ENCODE measurements around the gene MMADHC.

The MMADHC gene

DNA sequence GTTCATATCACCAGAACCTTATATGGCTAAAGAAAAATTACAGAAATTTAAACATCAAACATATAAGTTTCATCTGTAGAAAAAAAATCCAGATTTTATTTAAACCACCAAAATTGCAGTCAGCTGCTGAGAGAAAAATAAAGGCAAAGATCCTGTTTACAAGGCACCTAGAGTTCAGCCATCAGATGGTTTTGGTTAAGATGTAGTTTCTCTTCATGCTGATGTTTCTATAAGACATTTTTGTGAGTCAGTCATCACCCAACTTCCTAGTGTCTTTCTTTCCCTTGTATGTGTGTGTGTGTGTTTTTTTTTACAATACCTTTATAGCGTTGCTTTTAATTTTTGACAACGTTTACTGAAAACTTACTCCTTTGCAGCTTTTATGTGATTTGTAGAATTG lies 26.1 kb upstream of the MMADHC start:
- no peak overlapping the region for H3K27ac ChIP-seq (replicated peaks)
- H3K27me3 ChIP-seq (ENCODE audit: insufficient read depth, poor library complexity, severe bottlenecking), result peaks cover 3% of the 10 kb centered on the region
- DNase-seq (ENCODE audit: low read depth in 1 of 2, low spot score in 1 of 2), result no peak
- H3K4me3 ChIP-seq (replicated peaks; ENCODE audit: insufficient read depth, low read length), result no peak overlapping the region
- no peak for TF ChIP-seq GABPA (IDR thresholded peaks at IDR 0.05; ENCODE audit: low read depth)
- no peak for TF ChIP-seq SPI1 (IDR thresholded peaks at IDR 0.05; ENCODE audit: borderline replicate concordance, low read depth)
- TF ChIP-seq, protein P1, sequence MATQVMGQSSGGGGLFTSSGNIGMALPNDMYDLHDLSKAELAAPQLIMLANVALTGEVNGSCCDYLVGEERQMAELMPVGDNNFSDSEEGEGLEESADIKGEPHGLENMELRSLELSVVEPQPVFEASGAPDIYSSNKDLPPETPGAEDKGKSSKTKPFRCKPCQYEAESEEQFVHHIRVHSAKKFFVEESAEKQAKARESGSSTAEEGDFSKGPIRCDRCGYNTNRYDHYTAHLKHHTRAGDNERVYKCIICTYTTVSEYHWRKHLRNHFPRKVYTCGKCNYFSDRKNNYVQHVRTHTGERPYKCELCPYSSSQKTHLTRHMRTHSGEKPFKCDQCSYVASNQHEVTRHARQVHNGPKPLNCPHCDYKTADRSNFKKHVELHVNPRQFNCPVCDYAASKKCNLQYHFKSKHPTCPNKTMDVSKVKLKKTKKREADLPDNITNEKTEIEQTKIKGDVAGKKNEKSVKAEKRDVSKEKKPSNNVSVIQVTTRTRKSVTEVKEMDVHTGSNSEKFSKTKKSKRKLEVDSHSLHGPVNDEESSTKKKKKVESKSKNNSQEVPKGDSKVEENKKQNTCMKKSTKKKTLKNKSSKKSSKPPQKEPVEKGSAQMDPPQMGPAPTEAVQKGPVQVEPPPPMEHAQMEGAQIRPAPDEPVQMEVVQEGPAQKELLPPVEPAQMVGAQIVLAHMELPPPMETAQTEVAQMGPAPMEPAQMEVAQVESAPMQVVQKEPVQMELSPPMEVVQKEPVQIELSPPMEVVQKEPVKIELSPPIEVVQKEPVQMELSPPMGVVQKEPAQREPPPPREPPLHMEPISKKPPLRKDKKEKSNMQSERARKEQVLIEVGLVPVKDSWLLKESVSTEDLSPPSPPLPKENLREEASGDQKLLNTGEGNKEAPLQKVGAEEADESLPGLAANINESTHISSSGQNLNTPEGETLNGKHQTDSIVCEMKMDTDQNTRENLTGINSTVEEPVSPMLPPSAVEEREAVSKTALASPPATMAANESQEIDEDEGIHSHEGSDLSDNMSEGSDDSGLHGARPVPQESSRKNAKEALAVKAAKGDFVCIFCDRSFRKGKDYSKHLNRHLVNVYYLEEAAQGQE (IDR thresholded peaks at IDR 0.05; ENCODE audit: insufficient replicate concordance, low read depth), result no peak
- TF ChIP-seq, protein P2, sequence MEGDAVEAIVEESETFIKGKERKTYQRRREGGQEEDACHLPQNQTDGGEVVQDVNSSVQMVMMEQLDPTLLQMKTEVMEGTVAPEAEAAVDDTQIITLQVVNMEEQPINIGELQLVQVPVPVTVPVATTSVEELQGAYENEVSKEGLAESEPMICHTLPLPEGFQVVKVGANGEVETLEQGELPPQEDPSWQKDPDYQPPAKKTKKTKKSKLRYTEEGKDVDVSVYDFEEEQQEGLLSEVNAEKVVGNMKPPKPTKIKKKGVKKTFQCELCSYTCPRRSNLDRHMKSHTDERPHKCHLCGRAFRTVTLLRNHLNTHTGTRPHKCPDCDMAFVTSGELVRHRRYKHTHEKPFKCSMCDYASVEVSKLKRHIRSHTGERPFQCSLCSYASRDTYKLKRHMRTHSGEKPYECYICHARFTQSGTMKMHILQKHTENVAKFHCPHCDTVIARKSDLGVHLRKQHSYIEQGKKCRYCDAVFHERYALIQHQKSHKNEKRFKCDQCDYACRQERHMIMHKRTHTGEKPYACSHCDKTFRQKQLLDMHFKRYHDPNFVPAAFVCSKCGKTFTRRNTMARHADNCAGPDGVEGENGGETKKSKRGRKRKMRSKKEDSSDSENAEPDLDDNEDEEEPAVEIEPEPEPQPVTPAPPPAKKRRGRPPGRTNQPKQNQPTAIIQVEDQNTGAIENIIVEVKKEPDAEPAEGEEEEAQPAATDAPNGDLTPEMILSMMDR (IDR thresholded peaks at IDR 0.05; ENCODE audit: insufficient read depth, low read length), result no peak
- TF ChIP-seq POLR2AphosphoS5 (IDR thresholded peaks at IDR 0.05; ENCODE audit: low read depth), result no peak

DNA sequence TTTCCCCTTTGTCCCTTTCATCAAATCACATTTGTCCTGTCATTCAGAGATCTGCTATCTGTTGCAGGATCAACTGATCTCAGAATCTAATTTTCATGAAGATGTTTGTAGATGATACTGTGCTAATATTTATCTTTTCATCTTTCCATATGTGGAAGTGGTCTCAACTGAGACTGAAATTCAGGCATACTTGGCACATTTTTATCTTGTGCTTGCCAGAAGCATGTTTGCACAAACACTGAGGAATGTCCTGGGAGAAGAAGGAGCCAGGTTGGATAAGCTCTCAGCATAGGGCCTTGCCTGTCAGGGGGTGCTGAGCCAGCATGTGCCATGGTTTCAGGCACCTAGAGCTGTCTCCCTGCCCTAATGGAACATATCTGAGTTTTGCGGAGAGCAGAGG lies 24.5 kb upstream of the MMADHC start:
- Histone ChIP-seq H3K4me3 (replicated peaks; ENCODE audit: insufficient read depth, low read length) (no peak overlapping the region), H3K27ac (replicated peaks) (no peak overlapping the region), H3K27me3 (ENCODE audit: insufficient read depth, poor library complexity, severe bottlenecking) (peaks cover 3% of the 10 kb centered on the region)
- no peak for DNase-seq (ENCODE audit: low read depth in 1 of 2, low spot score in 1 of 2)
- TF ChIP-seq GABPA (IDR thresholded peaks at IDR 0.05; ENCODE audit: low read depth), result no peak
- TF ChIP-seq POLR2AphosphoS5 (IDR thresholded peaks at IDR 0.05; ENCODE audit: low read depth), result no peak
- TF ChIP-seq, protein P2 (IDR thresholded peaks at IDR 0.05; ENCODE audit: insufficient read depth, low read length), result no peak
- TF ChIP-seq, protein P1 (IDR thresholded peaks at IDR 0.05; ENCODE audit: insufficient replicate concordance, low read depth), result no peak
- TF ChIP-seq SPI1 (IDR thresholded peaks at IDR 0.05; ENCODE audit: borderline replicate concordance, low read depth), result no peak

DNA sequence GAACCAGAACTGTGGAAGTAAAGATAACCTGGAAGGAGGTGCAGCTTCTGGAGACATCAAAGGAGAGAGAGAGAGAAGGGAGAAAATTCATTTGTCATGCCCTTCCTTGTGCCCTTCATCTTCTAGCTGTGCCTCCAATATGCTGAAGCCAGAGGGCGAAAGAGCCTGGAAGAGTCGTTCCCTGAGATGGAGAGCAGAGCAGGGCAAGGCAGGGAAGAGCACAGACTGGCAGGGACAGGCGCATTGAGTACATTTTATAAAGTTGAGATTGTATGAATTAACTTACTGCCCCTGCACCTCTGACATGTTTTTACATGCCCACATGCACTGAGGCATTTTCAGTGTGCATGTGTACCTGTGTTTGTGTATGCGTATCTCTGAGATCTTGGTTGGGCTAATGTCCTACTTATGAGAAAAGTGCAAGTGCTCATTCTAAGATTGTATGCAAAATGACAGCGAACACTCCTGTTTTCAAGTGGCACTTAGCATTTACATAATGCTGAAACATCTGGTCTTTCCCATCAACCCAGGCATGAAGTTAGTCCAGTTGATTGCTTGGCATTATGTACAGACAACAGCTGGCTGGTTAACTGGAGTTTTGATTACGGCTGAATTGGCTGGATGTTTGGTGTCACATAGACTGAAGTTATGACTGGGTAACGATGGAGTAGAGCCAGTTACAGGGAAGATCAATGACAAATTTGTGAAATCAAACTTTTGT lies 23.7 kb upstream of the MMADHC start:
- Histone ChIP-seq H3K27ac (replicated peaks) (no peak overlapping the region), H3K27me3 (ENCODE audit: insufficient read depth, poor library complexity, severe bottlenecking) (peaks cover 3% of the 10 kb centered on the region), H3K4me3 (replicated peaks; ENCODE audit: insufficient read depth, low read length) (no peak overlapping the region)
- DNase-seq (ENCODE audit: low read depth in 1 of 2, low spot score in 1 of 2), result no peak
- TF ChIP-seq, protein P2 (IDR thresholded peaks at IDR 0.05; ENCODE audit: insufficient read depth, low read length), result no peak
- TF ChIP-seq GABPA (IDR thresholded peaks at IDR 0.05; ENCODE audit: low read depth) (no peak), SPI1 (IDR thresholded peaks at IDR 0.05; ENCODE audit: borderline replicate concordance, low read depth) (no peak), POLR2AphosphoS5 (IDR thresholded peaks at IDR 0.05; ENCODE audit: low read depth) (no peak)
- TF ChIP-seq, protein P1 (IDR thresholded peaks at IDR 0.05; ENCODE audit: insufficient replicate concordance, low read depth), result no peak
